ENCODE measurements around the gene MYO18A.
A peak's percentile ranks its signal among the peaks of the same experiment; 100 is the strongest.

DNA sequence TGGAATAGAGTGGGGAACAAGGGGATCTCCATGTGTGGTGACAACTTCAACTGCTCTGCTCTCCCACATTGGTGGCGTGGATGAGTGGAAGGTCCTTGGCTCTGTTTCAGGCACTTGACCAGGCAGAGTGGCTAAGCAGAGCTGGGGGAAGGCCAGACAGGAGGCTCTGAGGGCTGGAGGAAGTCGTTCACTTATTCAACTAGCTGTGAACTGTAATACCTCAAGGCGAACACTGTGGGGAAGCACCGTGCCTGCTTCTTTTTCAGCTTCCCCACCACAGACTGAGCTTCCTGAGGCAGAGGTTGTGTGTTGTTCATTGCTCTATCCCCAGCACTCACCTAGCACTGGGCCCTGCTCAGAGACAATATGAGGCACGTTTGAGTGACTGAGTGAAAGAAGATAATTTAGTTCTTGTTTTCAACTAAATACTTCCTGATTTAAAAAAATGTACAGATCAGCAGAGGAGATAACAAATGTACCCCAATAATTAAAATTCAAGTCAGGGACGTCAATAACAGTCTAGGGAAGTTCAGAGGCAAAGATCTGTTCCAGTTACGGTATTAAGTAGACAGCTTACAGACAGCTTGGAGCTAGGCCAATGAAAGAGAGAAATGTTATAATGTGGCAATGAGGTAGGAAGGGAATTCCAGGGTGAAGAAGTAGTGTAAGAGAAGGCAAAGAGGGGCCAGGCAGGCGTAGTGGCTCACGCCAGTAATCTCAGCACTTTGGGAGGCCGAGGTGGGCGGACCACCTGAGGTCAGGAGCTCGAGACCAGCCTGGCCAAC lies 34.7 kb downstream of the MYO18A start:
- TF ChIP-seq, protein P1, sequence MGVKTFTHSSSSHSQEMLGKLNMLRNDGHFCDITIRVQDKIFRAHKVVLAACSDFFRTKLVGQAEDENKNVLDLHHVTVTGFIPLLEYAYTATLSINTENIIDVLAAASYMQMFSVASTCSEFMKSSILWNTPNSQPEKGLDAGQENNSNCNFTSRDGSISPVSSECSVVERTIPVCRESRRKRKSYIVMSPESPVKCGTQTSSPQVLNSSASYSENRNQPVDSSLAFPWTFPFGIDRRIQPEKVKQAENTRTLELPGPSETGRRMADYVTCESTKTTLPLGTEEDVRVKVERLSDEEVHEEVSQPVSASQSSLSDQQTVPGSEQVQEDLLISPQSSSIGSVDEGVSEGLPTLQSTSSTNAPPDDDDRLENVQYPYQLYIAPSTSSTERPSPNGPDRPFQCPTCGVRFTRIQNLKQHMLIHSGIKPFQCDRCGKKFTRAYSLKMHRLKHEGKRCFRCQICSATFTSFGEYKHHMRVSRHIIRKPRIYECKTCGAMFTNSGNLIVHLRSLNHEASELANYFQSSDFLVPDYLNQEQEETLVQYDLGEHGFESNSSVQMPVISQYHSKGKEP (tag by site-specific recombination; IDR thresholded peaks at IDR 0.05) = no peak
- TF ChIP-seq CTCF (tag by site-specific recombination; IDR thresholded peaks at IDR 0.05) = peak; percentile 40; the same call in 1 of the 2 replicates

Data from HEK293 (cell line).